Gastroesophageal sphincter (tissue), 3 donors: ENCODE measurements around the gene CCL18.

ENCODE experiments used
- POLR2A ChIP-seq, 2 donors: fragments of 450-650 bp; IDR thresholded peaks; one replicate each; pipeline ENCODE4 v1.6.1; 2017; ENCODE audit warnings: antibody characterized with exemption in 2 of 2, mild to moderate bottlenecking in 2 of 2, moderate library complexity in 1 of 2
- TF ChIP-seq, protein P1 (sequence below), 4 experiments: fragments of 200-600 bp in 2 of 4; fragments of 450-650 bp in 2 of 4; sonication (generic) in 1 of 4; IDR thresholded peaks; one replicate each; pipeline ENCODE4 v1.5.1; 2017 to 2019; ENCODE audit warnings: antibody characterized with exemption in 4 of 4, mild to moderate bottlenecking in 2 of 4, moderate library complexity in 2 of 4

DNA sequence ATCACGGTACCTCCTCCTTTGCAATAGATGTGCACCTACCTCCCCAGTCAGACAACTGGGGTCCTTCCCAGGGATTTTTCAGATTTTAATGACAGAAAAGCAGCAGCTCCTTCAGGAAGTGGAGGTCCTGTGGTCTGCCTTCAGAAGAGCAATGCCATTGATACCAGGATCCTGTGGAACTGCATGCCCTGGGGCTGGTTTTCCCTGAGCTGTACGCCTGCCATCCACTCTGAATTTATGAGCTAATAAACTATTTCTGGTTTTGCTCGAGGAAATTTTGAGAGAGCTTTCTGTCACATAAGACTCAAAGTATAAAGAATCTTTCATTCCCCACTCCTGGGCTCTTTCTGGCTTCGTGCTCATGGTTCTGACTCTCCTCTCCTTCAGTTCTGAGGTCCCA is 36.3 kb upstream of the CCL18 start:
- TF ChIP-seq POLR2A (IDR thresholded peaks at IDR 0.05), result no peak
- TF ChIP-seq, protein P1, sequence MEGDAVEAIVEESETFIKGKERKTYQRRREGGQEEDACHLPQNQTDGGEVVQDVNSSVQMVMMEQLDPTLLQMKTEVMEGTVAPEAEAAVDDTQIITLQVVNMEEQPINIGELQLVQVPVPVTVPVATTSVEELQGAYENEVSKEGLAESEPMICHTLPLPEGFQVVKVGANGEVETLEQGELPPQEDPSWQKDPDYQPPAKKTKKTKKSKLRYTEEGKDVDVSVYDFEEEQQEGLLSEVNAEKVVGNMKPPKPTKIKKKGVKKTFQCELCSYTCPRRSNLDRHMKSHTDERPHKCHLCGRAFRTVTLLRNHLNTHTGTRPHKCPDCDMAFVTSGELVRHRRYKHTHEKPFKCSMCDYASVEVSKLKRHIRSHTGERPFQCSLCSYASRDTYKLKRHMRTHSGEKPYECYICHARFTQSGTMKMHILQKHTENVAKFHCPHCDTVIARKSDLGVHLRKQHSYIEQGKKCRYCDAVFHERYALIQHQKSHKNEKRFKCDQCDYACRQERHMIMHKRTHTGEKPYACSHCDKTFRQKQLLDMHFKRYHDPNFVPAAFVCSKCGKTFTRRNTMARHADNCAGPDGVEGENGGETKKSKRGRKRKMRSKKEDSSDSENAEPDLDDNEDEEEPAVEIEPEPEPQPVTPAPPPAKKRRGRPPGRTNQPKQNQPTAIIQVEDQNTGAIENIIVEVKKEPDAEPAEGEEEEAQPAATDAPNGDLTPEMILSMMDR (IDR thresholded peaks at IDR 0.05), result no peak
